Lung microvascular endothelial cell (primary cell): Measurements from ENCODE around the gene CENPN. TPM values are rescaled to one million over a fixed set of nuclear protein-coding genes. Genes with fewer than 3 reads are reported as not detected.

Source experiments
- DNase-seq, 2 donors: peaks; one replicate each; pipeline versions ENCODE4 v3.0.0 to v3.0.0-alpha.2; 2010; ENCODE audit warnings: low read depth in 2 of 2
- total RNA-seq: library from RNA; depleted of rRNA; stranded (reverse); fragments of >200 nt; gene quantifications from 2 replicates; pipeline ENCODE4 v1.2.1, GENCODE V29; 2014

The CENPN gene
- total RNA-seq, 1 donor from 2014 or later, result 18.3 TPM

- DNase-seq, result peak; percentile 96 to 98
Measured at GRCh38 chr16:81077076-81077940, 70.3 kb downstream of the CENPN start, which contains the start of gene C16orf46. TSS of gene C16orf46 (minus strand) at chr16:81077238. CDS start at chr16:81063955, 13,283 bp downstream.

- DNase-seq, result no peak
Measured at GRCh38 chr16:81080233-81080632, 73.2 kb downstream of the CENPN start.

GRCh38 chr16:81081014-81081413 is 74.0 kb downstream of the CENPN start:
- DNase-seq, result no peak

Other genes with a start within 250 kb of the CENPN start
- 20.3 and 29.0 TPM in 2 replicates for gene CDYL2, start 202.6 kb upstream of the CENPN start, total RNA-seq
- 32.0 and 47.8 TPM in 2 replicates for gene CMC2, start 329 bp upstream of the CENPN start, total RNA-seq
- 19.2 and 38.3 TPM in 2 replicates for gene ATMIN, start 28.6 kb downstream of the CENPN start, total RNA-seq
- under 0.01 and 0.20 TPM in 2 replicates for gene C16orf46, start 70.0 kb downstream of the CENPN start, total RNA-seq
- 7.5 and 8.3 TPM in 2 replicates for gene GCSH, start 89.2 kb downstream of the CENPN start, total RNA-seq
- gene BCO1, start 231.5 kb downstream of the CENPN start, total RNA-seq, result under 0.01 TPM in 1 of 2 replicates, not detected in the other